Loucy (cell line): ENCODE results near the gene KRTDAP.

Experiments used
- H2AFZ ChIP-seq: fragments of 200-600 bp; sonication (generic); 2 replicates; pipeline ENCODE4 v1.6.0; 2016; ENCODE audit warnings: antibody characterized with exemption, mild to moderate bottlenecking, low read length, moderate library complexity
- H3F3A ChIP-seq: fragments of 200-600 bp; 2 replicates; pipeline ENCODE4 v1.6.0; 2016; ENCODE audit warnings: antibody characterized with exemption, low read depth, mild to moderate bottlenecking
- H3K27me3 ChIP-seq: fragments of 200-600 bp; sonication (generic); 2 replicates; pipeline ENCODE4 v1.6.1; 2014; ENCODE audit warnings: low read length, mild to moderate bottlenecking; ENCODE audit not compliant: insufficient read depth, poor library complexity, severe bottlenecking
- H3K36me3 ChIP-seq: fragments of 200-600 bp; sonication (generic); 2 replicates; pipeline ENCODE4 v1.6.1; 2016; ENCODE audit warnings: low read length; ENCODE audit not compliant: insufficient read depth
- H3K4me1 ChIP-seq: fragments of 200-600 bp; sonication (generic); 2 replicates; pipeline ENCODE4 v1.5.1; 2014; ENCODE audit warnings: low read length, mild to moderate bottlenecking; ENCODE audit not compliant: insufficient read depth, poor library complexity, severe bottlenecking
- H3K4me2 ChIP-seq: fragments of 200-600 bp; sonication (generic); 2 replicates; pipeline ENCODE4 v1.6.0; 2014; ENCODE audit warnings: antibody characterized with exemption, low read length, low read depth, mild to moderate bottlenecking; ENCODE audit not compliant: poor library complexity, severe bottlenecking
- H3K4me3 ChIP-seq: fragments of 200-600 bp; sonication (generic); 2 replicates; pipeline ENCODE4 v1.5.1; 2014; ENCODE audit warnings: low read length, mild to moderate bottlenecking, mixed read lengths; ENCODE audit not compliant: poor library complexity, severe bottlenecking
- H3K79me2 ChIP-seq: fragments of 200-600 bp; sonication (generic); 2 replicates; pipeline ENCODE4 v1.6.1; 2014; ENCODE audit warnings: low read length; ENCODE audit not compliant: insufficient read depth
- H3K9ac ChIP-seq: fragments of 200-600 bp; sonication (generic); 2 replicates; pipeline ENCODE4 v1.6.0; 2014; ENCODE audit warnings: mild to moderate bottlenecking, low read depth, low read length, moderate library complexity; ENCODE audit not compliant: poor library complexity, severe bottlenecking
- H3K9me2 ChIP-seq: fragments of 200-600 bp; sonication (generic); replicated peaks from 2 replicates; pipeline ENCODE4 v1.6.1; 2016; ENCODE audit warnings: low read depth, low read length, mixed read lengths
- H3K9me3 ChIP-seq: fragments of 200-600 bp; sonication (generic); 2 replicates; pipeline ENCODE4 v1.6.1; 2014; ENCODE audit warnings: mild to moderate bottlenecking, antibody characterized with exemption, low read length, low read depth; ENCODE audit not compliant: insufficient read depth
- H4K20me1 ChIP-seq: fragments of 200-600 bp; sonication (generic); 2 replicates; pipeline ENCODE4 v1.6.0; 2014; ENCODE audit warnings: antibody characterized with exemption, low read length, mild to moderate bottlenecking; ENCODE audit not compliant: insufficient read depth, poor library complexity, severe bottlenecking
- CTCF ChIP-seq: fragments of 200-600 bp; sonication (generic); conservative IDR thresholded peaks from 2 replicates; pipeline ENCODE4 v1.5.1; 2014; ENCODE audit warnings: mild to moderate bottlenecking, antibody characterized with exemption, low read length
- EZH2phosphoT487 ChIP-seq: fragments of 200-600 bp; IDR thresholded peaks from 2 replicates; pipeline ENCODE4 v1.6.1; 2018; ENCODE audit warnings: antibody characterized with exemption, mild to moderate bottlenecking, moderate library complexity, borderline replicate concordance

Gene KRTDAP

GRCh38 chr19:35488677-35489076, 1.6 kb downstream of the KRTDAP start:
- Histone ChIP-seq H3K9me2 (no peaks in the 10 kb centered on the region), H3K4me3 (no peak overlapping the region), H3K4me2 (no peak overlapping the region), H3K79me2 (no peaks in the 10 kb centered on the region), H3K27me3 (no peaks in the 10 kb centered on the region), H3K36me3 (no peaks in the 10 kb centered on the region), H2AFZ (no peak overlapping the region), H3K9me3 (no peaks in the 10 kb centered on the region), H3K9ac (no peak overlapping the region), H3K4me1 (peaks cover 5% of the 10 kb centered on the region), H3F3A (no peaks in the 10 kb centered on the region), H4K20me1 (no peaks in the 10 kb centered on the region)
- no peak for TF ChIP-seq EZH2phosphoT487
- TF ChIP-seq CTCF, result no peak

DNA sequence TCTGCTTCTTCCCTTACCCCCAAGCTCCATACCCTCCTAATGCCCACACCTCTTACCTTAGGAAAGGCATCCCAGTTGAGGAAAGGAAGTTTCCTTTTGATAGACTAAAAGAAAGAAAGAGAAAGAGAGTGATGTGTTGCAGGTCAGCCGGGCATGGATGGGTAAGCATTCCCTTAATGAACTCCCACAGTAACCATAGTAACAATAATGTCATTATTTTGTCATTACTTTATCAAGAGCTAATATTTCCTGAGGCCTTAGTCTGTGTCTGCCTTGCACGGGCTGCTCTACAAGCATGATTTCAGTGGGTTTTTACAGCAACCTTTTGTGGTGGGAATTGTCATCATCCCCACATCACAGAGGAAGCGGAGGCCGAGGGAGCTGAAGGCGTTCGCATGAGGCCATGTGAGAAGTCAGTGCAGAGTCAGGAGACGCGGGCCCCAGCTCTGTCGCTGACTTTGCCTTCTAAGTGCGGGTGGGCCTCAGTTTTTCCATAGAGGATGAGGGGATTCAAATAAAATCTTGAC, 2.5 kb downstream of the KRTDAP start:
- H3K4me2 ChIP-seq, result no peak overlapping the region
- peaks cover 5% of the 10 kb centered on the region for H3K4me1 ChIP-seq
- H3K27me3 ChIP-seq, result no peaks in the 10 kb centered on the region
- H2AFZ ChIP-seq, result no peak overlapping the region
- no peak overlapping the region for H3K9ac ChIP-seq
- H3K4me3 ChIP-seq, result no peak overlapping the region
- TF ChIP-seq EZH2phosphoT487 (no peak), CTCF (no peak)
- H3K9me3 ChIP-seq, result no peaks in the 10 kb centered on the region
- no peaks in the 10 kb centered on the region for H3K79me2 ChIP-seq
- no peaks in the 10 kb centered on the region for H4K20me1 ChIP-seq
- H3K9me2 ChIP-seq, result no peaks in the 10 kb centered on the region
- no peaks in the 10 kb centered on the region for H3F3A ChIP-seq
- H3K36me3 ChIP-seq, result no peaks in the 10 kb centered on the region

- H3K9me2 ChIP-seq, result no peaks in the 10 kb centered on the region
Observed at GRCh38 chr19:35486268-35486708, 4.0 kb downstream of the KRTDAP start.

More at GRCh38 chr19:35486268-35486708, 4.0 kb downstream of the KRTDAP start:
- H3K9ac ChIP-seq, result no peak overlapping the region
- no peaks in the 10 kb centered on the region for H3K36me3 ChIP-seq
- peaks cover 5% of the 10 kb centered on the region for H3K4me1 ChIP-seq
- H2AFZ ChIP-seq, result no peak overlapping the region
- no peaks in the 10 kb centered on the region for H3K9me3 ChIP-seq
- no peaks in the 10 kb centered on the region for H4K20me1 ChIP-seq
- H3K4me3 ChIP-seq, result no peak overlapping the region
- H3F3A ChIP-seq, result no peaks in the 10 kb centered on the region
- no peak overlapping the region for H3K4me2 ChIP-seq
- H3K27me3 ChIP-seq, result no peaks in the 10 kb centered on the region
- TF ChIP-seq EZH2phosphoT487, result no peak
- H3K79me2 ChIP-seq, result no peaks in the 10 kb centered on the region
